Ectodermal cell (in vitro differentiated cells): ENCODE results near the gene IWS1.

Experiments
- H3K27ac ChIP-seq: 2 replicates; pipeline ENCODE4 v1.7.0; 2013; ENCODE audit warnings: mild to moderate bottlenecking, low read depth, low read length; ENCODE audit not compliant: insufficient read depth, poor library complexity, severe bottlenecking
- H3K27me3 ChIP-seq: 2 replicates; pipeline ENCODE4 v1.7.0; 2013; ENCODE audit warnings: mild to moderate bottlenecking, low read length; ENCODE audit not compliant: insufficient read depth, control insufficient read depth, poor library complexity, severe bottlenecking
- H3K36me3 ChIP-seq: one replicate; pipeline ENCODE4 v1.7.0; 2013; ENCODE audit warnings: low read length; ENCODE audit not compliant: control insufficient read depth, insufficient read depth
- H3K4me1 ChIP-seq: one replicate; pipeline ENCODE4 v1.7.0; 2013; ENCODE audit warnings: low read length; ENCODE audit not compliant: control insufficient read depth, insufficient read depth
- H3K4me3 ChIP-seq: 2 replicates; pipeline ENCODE4 v1.7.0; 2013; ENCODE audit warnings: low read depth, low read length, control low read depth; ENCODE audit not compliant: insufficient read depth
- H3K9me3 ChIP-seq: 2 replicates; pipeline ENCODE4 v1.7.0; 2013; ENCODE audit warnings: mild to moderate bottlenecking, low read length, moderate library complexity; ENCODE audit not compliant: control insufficient read depth
- WGBS, 2 experiments: methylation state at CpG; one replicate each; pipeline ENCODE4 v1.1.7; 2013; ENCODE audit warnings: missing lambda C conversion rate in 2 of 2; 5-methylcytosine and 5-hydroxymethylcytosine counted together

Gene IWS1

DNA sequence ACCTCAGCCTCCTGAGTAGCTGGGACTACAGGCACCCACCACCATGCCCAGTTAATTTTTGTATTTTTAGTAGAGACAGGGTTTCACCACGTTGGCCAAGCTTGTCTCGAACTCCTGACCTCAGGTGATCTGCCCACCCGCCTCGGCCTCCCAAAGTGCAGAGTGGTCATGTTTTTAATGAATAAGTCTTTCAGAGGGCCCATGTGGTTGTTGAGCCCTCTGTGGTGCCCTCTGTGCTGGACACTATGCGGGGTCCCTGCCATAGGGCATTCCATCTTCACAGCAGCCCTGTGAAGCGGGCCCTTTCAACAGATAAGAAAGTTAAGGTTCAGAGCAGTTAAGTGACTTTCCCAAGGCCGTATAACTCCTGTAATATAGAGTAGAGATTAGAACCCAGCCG lies 35.1 kb upstream of the IWS1 start:
- WGBS, 2 experiments = 92 to 95% methylated on average over 8 of the region's 8 CpGs

DNA sequence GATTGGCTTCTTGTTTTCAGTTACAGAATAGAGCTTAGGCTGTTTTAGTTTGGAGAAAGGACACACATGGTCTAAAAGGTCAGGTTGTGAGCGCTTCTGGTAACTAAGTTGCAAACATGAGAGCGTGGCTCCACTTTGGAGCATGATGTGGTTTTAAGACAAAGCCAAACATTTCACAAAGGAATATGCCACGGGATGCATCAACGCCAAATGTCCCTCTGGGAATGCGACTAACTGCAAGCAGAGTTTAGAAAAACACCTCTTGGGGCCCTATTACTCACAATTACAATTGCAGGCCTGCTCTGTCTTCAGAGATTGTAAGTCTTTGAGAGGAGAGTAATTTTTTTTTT lies 34.6 kb upstream of the IWS1 start:
- no peaks in the 10 kb centered on the region for H3K36me3 ChIP-seq
- 94 to 95% methylated on average over 5 of the region's 5 CpGs for WGBS, 2 experiments
- no peaks in the 10 kb centered on the region for H3K27me3 ChIP-seq
- no peaks in the 10 kb centered on the region for H3K4me1 ChIP-seq
- no peak overlapping the region for H3K27ac ChIP-seq
- H3K4me3 ChIP-seq = no peak overlapping the region
- H3K9me3 ChIP-seq = no peaks in the 10 kb centered on the region

More for the DNA sequence above, 35.1 kb upstream of the IWS1 start:
- H3K36me3 ChIP-seq = no peaks in the 10 kb centered on the region
- H3K4me1 ChIP-seq = no peaks in the 10 kb centered on the region
- no peak overlapping the region for H3K27ac ChIP-seq
- H3K9me3 ChIP-seq = no peaks in the 10 kb centered on the region
- no peaks in the 10 kb centered on the region for H3K27me3 ChIP-seq
- H3K4me3 ChIP-seq = no peak overlapping the region

DNA sequence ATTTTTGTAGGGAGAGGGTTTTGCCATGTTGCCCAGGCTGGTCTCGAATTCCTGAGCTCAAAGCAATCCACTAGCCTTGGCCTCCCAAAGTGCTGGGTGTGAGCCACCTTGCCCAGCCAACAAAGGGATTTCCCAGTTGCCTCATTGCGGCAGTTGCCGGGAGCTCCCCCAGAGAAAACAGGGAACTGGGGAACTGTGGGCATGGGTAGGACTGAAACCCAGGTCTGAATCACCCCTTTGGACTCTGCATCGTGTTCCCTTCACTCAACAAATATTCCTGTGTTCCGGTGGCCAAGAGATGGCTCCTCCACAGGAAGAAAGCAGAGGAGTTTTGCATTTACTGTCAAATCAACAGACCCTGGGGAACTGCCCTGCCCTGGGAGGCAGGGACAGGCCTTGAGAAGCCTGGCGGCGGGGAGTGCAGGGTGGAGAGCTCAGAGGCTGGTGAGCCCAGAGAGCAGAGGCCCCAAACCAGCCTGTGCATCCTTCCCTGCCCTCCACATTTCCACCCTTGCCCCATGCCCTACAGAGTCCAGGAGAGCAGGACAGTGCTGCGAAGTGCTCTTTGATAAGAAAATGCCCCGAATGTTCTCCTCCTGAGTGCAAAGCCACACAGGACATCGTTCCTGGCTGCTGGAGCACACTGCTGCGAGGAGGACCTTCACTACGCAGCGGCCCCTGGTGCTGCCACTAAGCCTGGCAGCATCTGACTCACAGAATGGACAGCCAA lies 34.1 kb upstream of the IWS1 start:
- Histone ChIP-seq H3K27me3 (no peaks in the 10 kb centered on the region), H3K4me3 (no peak overlapping the region), H3K36me3 (no peaks in the 10 kb centered on the region), H3K27ac (no peak overlapping the region), H3K4me1 (no peaks in the 10 kb centered on the region), H3K9me3 (no peaks in the 10 kb centered on the region)
- WGBS, 2 experiments = 86 to 87% methylated on average over 13 of the region's 13 CpGs

DNA sequence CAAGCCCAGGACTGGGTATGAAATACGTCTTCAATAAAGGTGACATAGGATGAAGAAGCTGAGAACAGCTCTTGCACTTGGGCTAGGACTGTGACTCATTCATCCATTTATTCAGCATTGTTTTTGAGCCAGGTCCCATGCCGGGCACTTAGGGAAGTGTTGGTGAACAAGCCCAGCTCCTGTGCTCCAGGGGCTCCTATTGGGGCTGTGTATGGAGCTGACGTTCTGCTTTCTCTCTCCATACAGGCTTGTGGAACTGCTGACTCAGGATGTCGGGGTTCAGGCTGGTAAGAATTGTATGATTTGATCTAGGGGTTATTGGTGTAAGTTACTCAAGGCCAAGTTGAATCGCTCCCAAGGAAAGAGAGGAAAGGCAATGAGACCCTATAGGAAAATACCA lies 33.2 kb upstream of the IWS1 start:
- no peak overlapping the region for H3K4me3 ChIP-seq
- no peaks in the 10 kb centered on the region for H3K36me3 ChIP-seq
- H3K27me3 ChIP-seq = no peaks in the 10 kb centered on the region
- WGBS, 2 experiments = 87 to 89% methylated on average over 5 of the region's 5 CpGs
- no peak overlapping the region for H3K27ac ChIP-seq
- no peaks in the 10 kb centered on the region for H3K4me1 ChIP-seq
- H3K9me3 ChIP-seq = no peaks in the 10 kb centered on the region

DNA sequence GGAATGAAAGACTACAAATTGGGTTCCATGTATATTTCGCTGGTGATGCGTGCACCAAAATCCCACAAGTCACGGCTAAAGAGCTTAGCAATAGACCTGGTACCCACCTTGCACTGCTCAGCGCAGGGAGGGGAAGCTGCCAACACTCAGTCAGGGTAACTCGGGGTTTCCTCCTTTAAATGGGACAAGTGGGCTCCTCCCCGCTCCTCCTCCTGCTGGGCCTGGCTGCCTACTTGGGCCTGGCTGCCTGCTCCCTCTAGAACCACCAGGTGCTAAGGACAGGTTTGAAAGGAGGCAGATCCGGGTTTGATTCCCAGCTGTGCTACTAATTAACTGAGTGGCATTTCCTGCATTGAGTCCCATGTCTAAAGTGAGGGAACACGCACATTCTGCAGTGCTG lies 32.6 kb upstream of the IWS1 start:
- WGBS, 2 experiments = 87 to 88% methylated on average over 8 of the region's 8 CpGs
- no peaks in the 10 kb centered on the region for H3K9me3 ChIP-seq
- H3K27ac ChIP-seq = no peak overlapping the region

DNA sequence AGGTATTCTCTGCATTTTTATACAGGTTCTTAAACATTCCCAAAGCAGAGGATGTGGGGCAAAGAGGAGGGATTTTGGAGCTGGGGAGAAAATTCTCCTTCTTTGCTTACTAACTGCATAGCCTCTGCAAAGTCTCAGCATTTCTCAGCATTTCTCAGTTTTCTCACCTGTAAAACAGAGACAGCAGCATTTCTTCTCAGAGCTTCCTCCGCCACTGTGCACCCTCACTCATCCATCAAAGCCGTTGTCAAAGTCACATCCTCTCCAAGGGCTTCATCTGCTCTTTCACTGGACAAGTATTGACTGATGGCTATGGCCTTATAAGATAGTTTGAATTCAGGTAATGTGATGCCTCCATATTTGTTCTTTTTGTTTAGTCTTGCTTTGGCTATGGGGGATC lies 26.6 kb upstream of the IWS1 start:
- H3K4me1 ChIP-seq = no peaks in the 10 kb centered on the region
- H3K27me3 ChIP-seq = no peaks in the 10 kb centered on the region
- H3K27ac ChIP-seq = no peak overlapping the region
- H3K9me3 ChIP-seq = no peaks in the 10 kb centered on the region
- WGBS, 2 experiments = 90 to 97% methylated on average over 2 of the region's 2 CpGs
- no peak overlapping the region for H3K4me3 ChIP-seq
- no peaks in the 10 kb centered on the region for H3K36me3 ChIP-seq

More for the DNA sequence above, 32.6 kb upstream of the IWS1 start:
- H3K4me3 ChIP-seq = no peak overlapping the region
- no peaks in the 10 kb centered on the region for H3K36me3 ChIP-seq
- no peaks in the 10 kb centered on the region for H3K27me3 ChIP-seq
- H3K4me1 ChIP-seq = no peaks in the 10 kb centered on the region

DNA sequence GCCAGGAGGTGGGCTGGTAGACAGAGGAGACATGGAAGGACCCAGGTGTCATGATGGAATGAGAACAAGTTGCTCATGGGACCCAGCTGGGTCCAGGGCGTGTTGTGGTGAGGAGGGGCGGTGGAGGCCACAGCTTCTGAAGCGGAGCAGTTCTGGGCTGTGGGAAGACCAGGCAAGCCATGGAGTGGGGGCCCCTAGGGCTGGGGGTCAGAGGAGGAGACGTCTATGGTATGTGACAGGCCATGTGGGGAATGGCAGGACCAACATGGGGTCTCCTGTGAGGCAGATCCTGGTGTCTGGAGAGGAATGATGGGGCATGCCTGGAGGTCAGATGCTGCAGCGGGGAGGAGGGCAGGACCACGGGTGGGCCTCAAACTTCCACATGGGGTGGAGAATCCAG lies 26.0 kb upstream of the IWS1 start:
- no peaks in the 10 kb centered on the region for H3K4me1 ChIP-seq
- no peaks in the 10 kb centered on the region for H3K9me3 ChIP-seq
- H3K36me3 ChIP-seq = no peaks in the 10 kb centered on the region
- WGBS, 2 experiments = 88 to 90% methylated on average over 6 of the region's 6 CpGs
- no peak overlapping the region for H3K27ac ChIP-seq
- H3K4me3 ChIP-seq = no peak overlapping the region
- H3K27me3 ChIP-seq = no peaks in the 10 kb centered on the region

DNA sequence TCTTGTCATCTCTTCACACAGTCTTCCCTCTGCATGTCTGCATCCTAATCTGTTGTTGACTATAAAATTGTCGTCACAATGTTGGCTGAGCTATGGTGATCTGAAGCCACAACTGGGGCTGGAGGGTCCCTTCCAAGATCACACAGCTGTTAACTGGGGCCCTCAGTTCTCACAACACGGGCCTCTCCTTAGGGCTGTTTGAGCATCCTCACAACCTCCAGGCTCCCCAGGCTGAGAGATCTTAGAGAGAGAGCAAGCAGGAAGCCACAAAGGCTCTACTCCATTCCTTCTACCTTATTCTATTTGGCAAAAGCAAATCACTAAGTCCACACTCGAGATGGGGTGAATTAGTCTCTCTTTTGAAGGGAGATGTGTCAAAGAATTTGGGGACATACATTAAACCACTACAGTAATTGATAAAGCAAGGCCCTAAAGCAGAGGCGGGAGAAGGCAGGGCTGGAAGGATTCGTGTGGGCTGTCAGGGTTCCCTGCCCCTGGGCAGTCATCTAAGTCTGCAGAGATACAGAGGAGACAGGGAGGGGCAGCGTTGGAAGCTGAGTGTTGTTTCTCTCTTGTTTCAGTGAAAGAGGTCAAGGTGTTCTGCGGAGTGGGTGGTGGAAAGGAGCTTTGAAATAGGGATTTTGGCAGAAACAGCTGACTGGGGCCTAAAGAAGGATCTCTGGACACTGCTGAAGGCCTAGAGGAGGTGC lies 25.1 kb upstream of the IWS1 start:
- no peaks in the 10 kb centered on the region for H3K27me3 ChIP-seq
- H3K36me3 ChIP-seq = no peaks in the 10 kb centered on the region
- H3K4me3 ChIP-seq = no peak overlapping the region
- 89 to 90% methylated on average over 6 of the region's 7 CpGs for WGBS, 2 experiments
- no peaks in the 10 kb centered on the region for H3K4me1 ChIP-seq
- H3K9me3 ChIP-seq = no peaks in the 10 kb centered on the region
- no peak overlapping the region for H3K27ac ChIP-seq

DNA sequence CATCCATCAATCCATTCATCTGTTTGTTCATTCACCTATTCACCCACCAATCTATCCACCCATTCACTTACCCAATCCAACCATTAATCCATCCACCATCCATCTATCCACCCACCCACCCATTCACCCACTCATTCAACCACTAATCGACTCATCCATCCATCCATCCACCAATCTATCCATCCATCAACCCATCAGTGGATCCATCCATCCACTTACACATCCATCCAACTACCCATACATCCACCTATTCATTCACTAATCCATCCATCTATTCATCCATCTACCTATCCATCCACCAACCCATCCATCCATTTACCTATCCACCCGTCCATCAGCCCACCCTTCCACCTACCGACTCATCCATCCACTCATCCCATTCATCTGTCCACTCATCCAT lies 20.5 kb upstream of the IWS1 start:
- H3K27ac ChIP-seq = no peak overlapping the region
- H3K4me3 ChIP-seq = no peak overlapping the region
- H3K27me3 ChIP-seq = no peaks in the 10 kb centered on the region
- no peaks in the 10 kb centered on the region for H3K36me3 ChIP-seq
- no peaks in the 10 kb centered on the region for H3K9me3 ChIP-seq
- no peaks in the 10 kb centered on the region for H3K4me1 ChIP-seq
- WGBS, 2 experiments = 83 to 86% methylated on average over 3 of the region's 3 CpGs

DNA sequence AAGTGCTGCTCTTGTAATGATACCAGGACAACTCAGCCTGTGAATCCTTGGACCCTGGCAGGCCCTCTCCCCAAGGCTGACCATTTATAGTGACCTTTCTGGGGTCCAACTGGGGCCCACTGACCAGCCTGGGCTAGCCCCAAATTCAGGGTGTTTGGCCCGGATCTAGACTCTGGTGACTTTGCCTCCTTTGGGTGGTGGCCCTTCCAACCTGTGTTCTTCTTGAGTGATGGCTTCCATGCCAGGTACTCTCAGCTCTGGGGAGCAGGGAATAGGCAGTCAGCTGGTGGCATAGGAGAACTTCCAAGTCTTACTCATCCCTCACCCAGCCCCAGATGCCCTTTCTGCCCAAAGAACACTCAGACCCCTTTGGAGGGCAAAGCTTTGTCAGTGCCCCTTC lies 19.5 kb upstream of the IWS1 start:
- 86 to 92% methylated on average over 1 of the region's 1 CpG for WGBS, 2 experiments
- H3K27ac ChIP-seq = no peak overlapping the region

More for the DNA sequence above, 19.5 kb upstream of the IWS1 start:
- Histone ChIP-seq H3K4me1 (no peaks in the 10 kb centered on the region), H3K4me3 (no peak overlapping the region), H3K9me3 (no peaks in the 10 kb centered on the region), H3K36me3 (no peaks in the 10 kb centered on the region), H3K27me3 (no peaks in the 10 kb centered on the region)
